Measurements from ENCODE around the gene KLHL35. TPM values are rescaled to one million over a fixed set of nuclear protein-coding genes. Genes with fewer than 3 reads are reported as not detected.

The KLHL35 gene
- polyA plus RNA-seq, 1 experiment, result 0.81 TPM

GRCh38 chr11:75437966-75438659 is 5.1 kb upstream of the KLHL35 start:
- POLR2A ChIA-PET, result no interaction called here
- no peak for TF ChIP-seq CTCF (IDR thresholded peaks at IDR 0.05; ENCODE audit: low read depth, low read length)
- CTCF ChIA-PET, result no interaction called here
- no peak overlapping the region for H3K27ac ChIP-seq (ENCODE audit: low read depth, low read length)
- no peaks in the 10 kb centered on the region for H3K9me3 ChIP-seq (ENCODE audit: control insufficient read depth, insufficient read depth, low read length)
- no peak overlapping the region for H3K4me3 ChIP-seq (ENCODE audit: low read depth, low read length)
- DNase-seq (ENCODE audit: low read depth, low spot score), result no peak
- H3K27me3 ChIP-seq (ENCODE audit: control insufficient read depth, insufficient read depth, low read length), result peaks cover 30% of the 10 kb centered on the region

- peaks cover 35% of the 10 kb centered on the region for H3K27me3 ChIP-seq (ENCODE audit: control insufficient read depth, insufficient read depth, low read length)
- POLR2A ChIA-PET, result interaction anchor here (0.6 kb wide), 1 partner anchor 127 kb away, joined by 5 read pairs; no protein-coding TSS in a partner anchor
- no peak overlapping the region for H3K27ac ChIP-seq (ENCODE audit: low read depth, low read length)
- no peaks in the 10 kb centered on the region for H3K9me3 ChIP-seq (ENCODE audit: control insufficient read depth, insufficient read depth, low read length)
- no peak for DNase-seq (ENCODE audit: low read depth, low spot score)
- no peak overlapping the region for H3K4me3 ChIP-seq (ENCODE audit: low read depth, low read length)
- CTCF ChIA-PET, result interaction anchor here (1.1 to 1.4 kb wide), 3 partner anchors 11 to 97 kb away, joined by 3 to 4 read pairs (median 3); no protein-coding TSS in a partner anchor
- no peak for TF ChIP-seq CTCF (IDR thresholded peaks at IDR 0.05; ENCODE audit: low read depth, low read length)
Measured at GRCh38 chr11:75436806-75437205, 3.8 kb upstream of the KLHL35 start.

GRCh38 chr11:75435571-75435925 is 2.5 kb upstream of the KLHL35 start:
- Histone ChIP-seq H3K4me3 (ENCODE audit: low read depth, low read length) (no peak overlapping the region), H3K27ac (ENCODE audit: low read depth, low read length) (no peak overlapping the region)

GRCh38 chr11:75434886-75435570 is 2.0 kb upstream of the KLHL35 start:
- H3K9me3 ChIP-seq (ENCODE audit: control insufficient read depth, insufficient read depth, low read length), result no peaks in the 10 kb centered on the region
- no peak for TF ChIP-seq CTCF (IDR thresholded peaks at IDR 0.05; ENCODE audit: low read depth, low read length)
- POLR2A ChIA-PET, result no interaction called here
- H3K27me3 ChIP-seq (ENCODE audit: control insufficient read depth, insufficient read depth, low read length), result peaks cover 45% of the 10 kb centered on the region
- H3K27ac ChIP-seq (ENCODE audit: low read depth, low read length), result no peak overlapping the region
- H3K4me3 ChIP-seq (ENCODE audit: low read depth, low read length), result no peak overlapping the region
- CTCF ChIA-PET, result interaction anchor here (1.6 to 1.8 kb wide), 2 partner anchors 10 to 27 kb away, joined by 3 read pairs; no protein-coding TSS in a partner anchor
- DNase-seq (ENCODE audit: low read depth, low spot score), result no peak

More at GRCh38 chr11:75435571-75435925, 2.5 kb upstream of the KLHL35 start:
- peaks cover 42% of the 10 kb centered on the region for H3K27me3 ChIP-seq (ENCODE audit: control insufficient read depth, insufficient read depth, low read length)
- no peak for DNase-seq (ENCODE audit: low read depth, low spot score)
- TF ChIP-seq CTCF (IDR thresholded peaks at IDR 0.05; ENCODE audit: low read depth, low read length), result no peak
- H3K9me3 ChIP-seq (ENCODE audit: control insufficient read depth, insufficient read depth, low read length), result no peaks in the 10 kb centered on the region
- ChIA-PET POLR2A (no interaction called here), CTCF (interaction anchor here (1.6 kb wide), 1 partner anchor 9 kb away, joined by 3 read pairs; no protein-coding TSS in a partner anchor)

GRCh38 chr11:75434051-75434450 is 1.0 kb upstream of the KLHL35 start:
- CTCF ChIA-PET, result interaction anchor here (1.8 to 2.1 kb wide), 2 partner anchors 10 to 26 kb away, joined by 3 to 6 read pairs; no protein-coding TSS in a partner anchor
- Histone ChIP-seq H3K4me3 (ENCODE audit: low read depth, low read length) (no peak overlapping the region), H3K9me3 (ENCODE audit: control insufficient read depth, insufficient read depth, low read length) (peaks cover 6% of the 10 kb centered on the region), H3K27me3 (ENCODE audit: control insufficient read depth, insufficient read depth, low read length) (peaks cover 52% of the 10 kb centered on the region), H3K27ac (ENCODE audit: low read depth, low read length) (no peak overlapping the region)
- no peak for DNase-seq (ENCODE audit: low read depth, low spot score)
- POLR2A ChIA-PET, result no interaction called here
- TF ChIP-seq CTCF (IDR thresholded peaks at IDR 0.05; ENCODE audit: low read depth, low read length), result no peak

Measured in AG04450 (cell line).